Activated T-helper 1 cell treated with anti-CD3 and anti-CD28 coated beads, Interleukin-2, amount 50 U/mL, for 16 hours (primary cell): ENCODE data around the gene ZMYND10.

Experiments used
- DNase-seq, 2 donors: peaks; one replicate each; pipeline ENCODE4 v3.0.0-alpha.2; 2020; ENCODE audit warnings: low read depth in 1 of 2, low spot score in 1 of 2

The ZMYND10 gene

DNA sequence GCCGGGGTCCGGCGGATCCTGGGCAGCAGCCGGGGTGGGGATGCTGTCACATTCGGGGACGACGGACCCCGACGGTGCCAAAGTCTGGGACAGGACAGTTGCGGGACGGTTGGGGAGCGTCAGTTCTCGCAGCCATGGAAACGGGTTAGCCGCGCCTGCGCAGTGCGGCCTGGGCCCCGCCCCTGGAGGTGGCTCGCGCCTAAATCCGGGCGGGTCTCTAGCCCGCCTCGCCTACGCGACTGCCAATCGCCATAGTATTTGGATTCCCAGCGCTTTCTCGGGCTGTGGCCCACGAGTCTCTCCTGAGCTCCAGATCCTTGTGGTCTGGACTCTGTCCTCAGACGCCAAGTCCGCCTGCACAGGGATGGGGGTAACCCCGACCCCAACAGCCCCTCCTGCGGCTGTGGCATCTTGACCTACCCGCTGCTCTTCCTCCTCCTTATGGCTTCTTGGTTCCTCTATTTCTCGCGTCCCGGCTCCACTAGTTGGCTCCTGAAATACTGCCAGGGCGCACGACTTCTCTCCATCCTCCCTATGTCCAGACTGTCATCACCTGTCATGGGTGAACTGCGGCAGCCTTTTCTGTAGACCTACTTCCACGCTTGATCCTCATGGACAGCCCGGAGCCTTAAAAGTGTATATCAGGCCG is at the start of gene ZMYND10:
Gene ZMYND10, minus strand, starts transcription at position 147 of the 649 bp plus-strand sequence. CDS start 153 bp downstream, outside the sequence.
- peak; percentile 49 to 67 for DNase-seq

DNA sequence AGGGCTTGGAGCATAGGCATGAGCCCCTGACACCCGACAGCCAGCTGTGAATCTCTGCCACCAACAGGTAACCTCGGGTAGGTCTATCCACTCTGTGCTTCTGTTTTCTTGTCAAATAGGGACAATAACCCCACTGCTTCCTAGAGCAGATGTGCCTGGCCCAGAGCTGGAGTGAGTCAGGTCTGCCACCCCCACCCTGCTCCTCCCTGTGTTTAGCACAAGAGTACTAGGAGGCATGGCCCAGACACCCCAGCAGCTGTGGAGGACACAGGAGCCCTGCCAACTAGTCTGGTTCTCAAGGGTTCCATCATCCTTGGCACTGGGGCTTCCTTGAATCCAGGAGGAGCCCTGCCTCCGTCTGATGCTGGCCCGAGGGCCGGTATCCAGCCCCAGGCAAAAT is 47.5 kb upstream of the ZMYND10 start:
- no peak for DNase-seq

DNA sequence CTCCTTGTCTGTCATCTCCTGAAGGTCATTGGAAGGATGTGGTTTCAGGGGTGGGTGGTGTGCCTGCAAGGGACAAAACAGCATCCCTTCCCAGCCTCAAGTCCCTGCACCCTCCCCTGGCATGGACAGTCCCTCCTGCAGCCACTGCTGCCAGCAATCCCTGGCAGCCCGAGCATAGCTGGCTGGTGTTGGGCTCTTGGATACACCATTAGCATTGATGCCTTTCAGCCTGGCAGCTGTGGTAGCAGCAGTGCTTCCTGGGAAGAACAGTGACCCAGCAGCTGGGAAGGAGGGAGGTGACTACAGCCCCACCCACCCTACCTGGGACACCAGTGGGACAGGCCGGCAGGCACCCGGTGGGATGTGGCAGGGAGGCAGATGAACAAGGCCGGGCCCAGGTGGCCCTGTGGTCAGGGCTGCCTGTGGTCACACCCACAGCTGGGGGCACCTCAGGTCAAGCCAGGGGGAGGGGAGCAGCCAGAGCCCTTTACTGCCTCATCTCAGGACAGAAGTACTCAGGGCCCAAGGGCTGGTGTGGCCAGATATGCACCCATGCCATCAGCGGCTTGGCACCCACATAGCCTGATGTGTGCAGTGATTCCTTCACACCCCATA is 46.7 kb upstream of the ZMYND10 start:
- DNase-seq, result no peak

- no peak for DNase-seq
These were observed 45.1 kb upstream of the ZMYND10 start for GRCh38 chr3:50390508-50391224.

DNA sequence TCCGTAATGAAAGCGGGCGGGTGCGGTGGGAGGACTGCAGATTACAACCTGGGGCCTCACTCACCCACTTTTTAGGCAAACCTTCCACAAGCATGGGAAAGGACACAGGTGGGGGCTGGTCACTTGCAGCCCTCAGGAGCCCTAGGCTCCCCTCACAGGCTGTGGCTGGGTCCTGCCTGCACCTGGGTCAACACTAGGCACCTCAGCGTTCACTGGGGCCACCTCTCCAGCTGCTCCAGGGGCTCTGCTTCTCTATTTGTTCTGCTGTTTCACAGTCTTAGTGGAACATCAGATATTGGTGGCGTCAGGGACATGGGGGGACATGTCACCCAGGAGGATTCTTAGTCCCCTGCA is 43.9 kb upstream of the ZMYND10 start:
- no peak for DNase-seq

DNA sequence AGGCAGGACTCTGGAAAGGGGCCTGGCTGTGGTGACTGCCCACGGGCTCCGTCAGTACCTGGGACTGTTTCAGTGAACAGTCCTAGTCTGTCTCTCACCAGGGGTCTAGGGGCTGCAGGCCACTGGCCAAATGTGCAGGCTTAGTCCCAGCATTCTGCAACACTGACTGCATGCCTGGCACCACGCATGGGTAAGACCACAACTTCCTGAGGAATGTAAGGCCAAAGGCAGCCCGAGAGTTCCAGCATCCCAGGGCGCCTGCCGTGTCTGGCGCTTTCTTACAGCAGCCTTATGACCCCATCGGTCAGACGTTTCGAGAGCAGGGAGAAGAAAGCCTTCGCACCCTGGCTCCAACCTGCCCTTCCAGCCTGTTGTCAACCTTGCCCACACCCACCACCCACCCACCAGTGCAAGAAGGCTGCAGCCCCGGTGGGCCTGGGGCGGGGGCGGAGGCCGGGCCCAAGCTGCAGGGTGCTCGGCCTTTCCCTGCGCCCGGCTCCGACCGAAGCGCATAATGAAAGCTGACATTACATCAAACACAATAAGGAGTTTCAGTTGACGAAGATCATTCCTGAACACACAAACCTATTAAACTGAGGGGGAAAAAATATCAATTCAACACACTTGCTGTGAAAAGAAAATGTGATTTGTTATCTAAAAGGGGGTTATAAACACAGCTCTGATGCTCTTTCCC is 43.3 kb upstream of the ZMYND10 start:
- no peak for DNase-seq

DNA sequence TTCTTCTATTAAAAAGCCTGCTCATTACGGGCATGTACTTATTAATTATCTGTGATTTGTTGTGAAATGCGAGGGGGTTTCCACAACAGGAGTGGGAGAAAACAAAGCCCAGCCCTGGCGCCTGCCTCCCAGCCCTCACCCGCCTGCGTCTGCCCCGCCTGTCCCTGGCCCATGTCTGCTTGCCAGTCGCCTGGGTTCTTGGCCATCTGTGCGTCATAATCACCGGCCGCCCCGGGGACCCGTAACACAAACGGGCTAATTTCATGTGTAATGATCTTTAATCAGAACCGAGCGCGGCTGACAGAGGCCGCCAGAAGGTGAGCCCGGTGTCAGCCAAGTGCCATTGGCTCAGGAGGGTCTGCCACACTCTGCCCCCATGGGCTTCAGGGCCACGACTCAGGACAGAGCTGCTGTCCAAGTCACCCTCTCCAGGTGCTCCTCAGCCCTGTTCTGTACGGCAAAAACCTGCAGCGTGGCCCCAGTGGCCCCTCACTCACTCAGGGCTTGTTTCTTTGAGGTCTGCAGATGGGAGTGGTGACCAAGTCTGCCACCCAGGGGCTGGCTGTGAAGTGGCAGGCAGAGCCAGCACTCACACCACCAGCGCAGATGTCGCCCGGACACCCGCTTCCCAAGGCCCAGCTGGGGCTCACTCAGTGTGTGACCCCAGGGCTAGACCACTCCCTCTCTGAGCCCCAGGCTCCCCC is 42.6 kb upstream of the ZMYND10 start:
- no peak for DNase-seq

DNA sequence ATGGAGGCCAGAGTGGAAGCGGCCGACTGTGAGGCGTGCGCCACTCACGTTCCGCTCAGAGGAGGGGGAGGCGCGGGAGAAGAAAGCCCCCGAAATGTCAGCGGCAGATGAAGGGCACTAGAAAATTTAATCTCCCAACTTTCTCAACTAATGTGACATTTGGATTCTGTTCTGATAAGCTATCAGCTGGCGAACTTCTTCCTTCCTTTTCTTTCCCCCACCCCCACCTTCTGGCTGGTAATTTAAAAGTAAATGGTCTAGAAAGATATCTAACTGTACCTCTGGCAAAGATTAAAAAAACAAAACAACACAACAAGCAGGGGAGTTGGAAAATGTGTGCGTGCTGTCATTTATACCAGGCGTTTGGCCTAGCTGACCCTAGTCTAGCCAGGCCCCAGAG is 40.2 kb upstream of the ZMYND10 start:
- DNase-seq, result no peak

GRCh38 chr3:50383750-50384149 is 38.2 kb upstream of the ZMYND10 start:
- DNase-seq, result no peak

- DNase-seq, result no peak
These were observed 37.2 kb upstream of the ZMYND10 start for GRCh38 chr3:50382722-50383121.

DNA sequence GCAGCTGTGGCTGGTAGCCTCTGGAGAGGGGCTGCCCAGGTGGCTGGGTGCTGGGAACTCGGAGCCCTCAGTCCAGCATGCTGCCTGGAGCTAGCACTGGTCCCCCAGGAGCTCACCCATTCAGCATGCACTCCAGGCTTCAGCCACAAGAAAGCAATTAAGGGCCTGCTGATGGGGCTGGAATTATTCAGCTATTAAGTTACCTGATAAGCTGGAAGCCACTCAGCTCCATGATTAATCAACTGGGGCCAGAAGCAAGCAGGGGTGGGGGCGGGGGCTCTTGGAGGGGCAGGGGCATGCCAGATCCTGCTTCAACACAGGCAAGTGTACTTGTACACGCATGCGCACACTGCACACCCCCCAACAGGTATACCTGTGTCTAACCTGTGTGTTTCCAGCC is 35.9 kb upstream of the ZMYND10 start:
- no peak for DNase-seq

GRCh38 chr3:50380405-50381085 is 35.0 kb upstream of the ZMYND10 start:
- no peak for DNase-seq

GRCh38 chr3:50378757-50379156 is 33.2 kb upstream of the ZMYND10 start:
- DNase-seq, result no peak

DNA sequence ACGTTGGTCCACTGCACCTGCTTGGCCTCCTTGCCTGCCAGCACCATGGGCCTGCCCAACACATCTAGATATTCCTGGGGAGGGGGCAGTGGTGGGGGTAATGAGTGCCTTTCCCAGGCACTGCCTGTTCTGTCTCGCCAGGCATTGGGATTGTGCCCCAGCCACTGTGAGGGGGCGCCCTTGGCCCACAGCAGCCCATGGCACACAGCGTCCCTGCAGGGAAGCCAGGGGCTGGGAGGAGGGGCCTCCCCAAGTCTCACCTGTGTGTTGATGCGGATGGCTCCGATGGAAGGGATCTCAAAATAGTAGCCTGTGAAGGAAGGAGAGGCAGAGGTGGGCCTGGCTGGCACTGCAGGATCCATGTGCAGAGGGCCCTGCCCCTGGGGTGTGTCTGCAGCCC is 32.5 kb upstream of the ZMYND10 start:
- DNase-seq, result no peak

- DNase-seq, result no peak
These were observed 29.9 kb upstream of the ZMYND10 start for GRCh38 chr3:50375258-50375931.

GRCh38 chr3:50374363-50375257 is 29.1 kb upstream of the ZMYND10 start:
- no peak for DNase-seq

DNA sequence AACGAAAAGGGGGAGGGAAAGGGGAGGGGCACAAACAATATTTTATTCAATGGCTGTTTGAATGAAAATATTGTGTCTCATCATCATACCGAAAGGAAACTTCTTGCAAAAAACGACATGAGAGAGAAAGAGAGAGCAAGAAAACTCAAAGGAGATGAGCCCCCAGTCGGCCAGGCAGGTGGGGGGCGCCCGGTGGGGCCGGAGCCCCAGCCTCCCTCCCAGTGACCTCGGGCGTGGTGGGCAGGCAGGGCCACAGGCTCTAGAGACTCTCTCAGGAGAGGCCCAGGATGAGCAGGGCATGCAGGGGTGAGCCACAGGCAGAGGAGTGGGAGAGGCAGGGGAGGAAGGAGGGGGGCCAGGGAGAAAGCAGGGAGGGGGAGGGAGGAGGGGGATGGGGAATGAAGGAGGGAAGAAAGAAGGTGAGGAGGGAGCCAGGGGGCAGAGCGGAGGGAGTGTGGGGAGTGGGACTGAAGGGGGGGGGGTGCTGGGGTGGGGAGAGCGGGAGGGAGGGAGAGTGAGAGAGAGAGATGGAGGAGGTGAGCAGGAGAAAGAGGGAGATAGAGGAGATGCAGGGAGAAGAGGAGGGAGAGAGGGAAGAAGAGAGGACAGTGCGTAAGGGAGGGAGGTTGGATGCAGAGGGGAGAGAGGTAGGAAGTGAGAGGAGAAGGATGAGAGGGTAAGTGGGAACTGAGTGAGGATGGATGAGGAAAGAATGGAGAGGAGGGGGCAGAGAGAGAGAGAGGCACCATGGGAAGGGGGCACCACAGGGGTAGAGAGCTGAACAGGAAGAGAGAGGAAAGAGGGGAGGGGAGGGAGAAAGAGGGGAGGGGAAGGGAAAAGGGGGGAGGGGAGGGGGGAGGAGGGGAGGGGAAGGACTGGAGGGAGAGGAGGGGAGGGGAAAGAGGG is 27.9 kb upstream of the ZMYND10 start:
- no peak for DNase-seq

DNA sequence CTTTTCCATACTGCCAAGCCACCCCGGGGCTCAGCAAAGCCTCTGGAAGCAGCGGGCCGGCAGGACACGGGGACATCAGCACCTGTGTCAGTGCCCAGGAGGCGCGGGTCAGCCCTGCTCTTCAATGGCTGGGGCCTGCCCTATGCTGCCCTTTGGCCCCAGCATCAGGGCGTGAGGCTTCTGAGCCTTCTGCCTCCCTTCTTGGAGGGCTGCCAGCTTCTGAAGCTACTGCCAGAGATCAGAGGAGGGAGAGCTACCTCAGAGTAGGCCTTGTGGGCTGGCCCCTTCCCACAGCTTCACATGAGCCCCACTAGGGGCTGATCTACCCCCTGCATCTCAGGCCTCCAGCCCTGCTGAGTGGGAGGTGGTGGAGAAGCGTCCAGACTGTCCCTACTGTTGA is 26.8 kb upstream of the ZMYND10 start:
- DNase-seq, result no peak
